Activated CD4-positive, CD25-positive, alpha-beta regulatory T cell treated with anti-CD3 and anti-CD28 coated beads, Interleukin-2, amount 50 U/mL, for 16 hours (primary cell): ENCODE data around the gene SEMA3F.

Source experiments
- DNase-seq: peaks from one replicate; pipeline ENCODE4 v3.0.0-alpha.2; 2020; ENCODE audit warnings: low read depth, low spot score

The SEMA3F gene

GRCh38 chr3:50155891-50156290, 767 bp downstream of the SEMA3F start:
- DNase-seq: no peak

GRCh38 chr3:50156549-50157493, 1.7 kb downstream of the SEMA3F start:
- no peak for DNase-seq

- DNase-seq: no peak
Observed at GRCh38 chr3:50157827-50158529, 2.9 kb downstream of the SEMA3F start.

GRCh38 chr3:50158530-50159146, 3.5 kb downstream of the SEMA3F start:
- DNase-seq: no peak

- no peak for DNase-seq
Observed at GRCh38 chr3:50160561-50160983, 5.4 kb downstream of the SEMA3F start.

GRCh38 chr3:50161320-50161719, 6.2 kb downstream of the SEMA3F start:
- no peak for DNase-seq

- no peak for DNase-seq
Observed at GRCh38 chr3:50162034-50162883, 7.1 kb downstream of the SEMA3F start.

GRCh38 chr3:50163572-50164455, 8.7 kb downstream of the SEMA3F start:
- no peak for DNase-seq

- no peak for DNase-seq
Observed at GRCh38 chr3:50164481-50164880, 9.4 kb downstream of the SEMA3F start.

GRCh38 chr3:50164984-50165909, 10.1 kb downstream of the SEMA3F start:
- no peak for DNase-seq

- no peak for DNase-seq
Observed at GRCh38 chr3:50165910-50166538, 10.9 kb downstream of the SEMA3F start.

GRCh38 chr3:50166620-50167019, 11.5 kb downstream of the SEMA3F start:
- DNase-seq: no peak

GRCh38 chr3:50167069-50167840, 12.1 kb downstream of the SEMA3F start:
- no peak for DNase-seq

- no peak for DNase-seq
Observed at GRCh38 chr3:50167841-50168209, 12.7 kb downstream of the SEMA3F start.

GRCh38 chr3:50168388-50168787, 13.3 kb downstream of the SEMA3F start:
- no peak for DNase-seq

- no peak for DNase-seq
Observed at GRCh38 chr3:50168791-50169190, 13.7 kb downstream of the SEMA3F start.

- DNase-seq: no peak
Observed at GRCh38 chr3:50169232-50169832, 14.2 kb downstream of the SEMA3F start.

GRCh38 chr3:50169858-50170257, 14.7 kb downstream of the SEMA3F start:
- DNase-seq: no peak
